ENCODE data around the gene IGSF1. TPM values are rescaled to one million over a fixed set of nuclear protein-coding genes. Genes with fewer than 3 reads are reported as not detected.

IGSF1 gene
- total RNA-seq, 1 experiment from 2014 or later, result 0.79 TPM

- TF ChIP-seq ZNF274 (IDR thresholded peaks at IDR 0.05; ENCODE audit: low read depth, low read length), result no peak
These were observed at the start of gene IGSF1 (continued) for GRCh38 chrX:131288738-131289511.

- RAD21 ChIA-PET (ENCODE audit: low non-redundant PET in 1 of 2, low total read pairs in 2 of 2, uncharacterized antibody in 2 of 2, unreplicated experiment in 2 of 2), result no interaction called here
- no peak overlapping the region for H3K4me2 ChIP-seq (ENCODE audit: low read length)
- no peaks in the 10 kb centered on the region for H3K27me3 ChIP-seq (ENCODE audit: insufficient read depth, low read length)
- H4K20me1 ChIP-seq (ENCODE audit: insufficient read depth), result no peaks in the 10 kb centered on the region
- no TSS peak for BruUV-seq (replicated peaks)
- H3K27ac ChIP-seq (ENCODE audit: low read depth, low read length), result no peak overlapping the region
- CTCF ChIA-PET, result no interaction called here
- DNase-seq (ENCODE audit: low read depth, low spot score), result no peak
- intact Hi-C loops (cut with micrococcal nuclease), result no loop called here
- no peak overlapping the region for H2AFZ ChIP-seq (ENCODE audit: low read depth, low read length, poor library complexity, severe bottlenecking)
- H3K4me1 ChIP-seq (ENCODE audit: control insufficient read depth in 1 of 2, insufficient read depth in 2 of 2, low read length in 2 of 2), result no peaks in the 10 kb centered on the region
- H3K9me3 ChIP-seq (ENCODE audit: control insufficient read depth in 1 of 2, insufficient read depth in 1 of 2, low read depth in 1 of 2, low read length in 2 of 2), result no peaks in the 10 kb centered on the region
- no peaks in the 10 kb centered on the region for H3K79me2 ChIP-seq (ENCODE audit: insufficient read depth, low read length)
- no peaks in the 10 kb centered on the region for H3K36me3 ChIP-seq (ENCODE audit: control insufficient read depth in 1 of 2, insufficient read depth in 2 of 2, low read length in 2 of 2)
- H3K9ac ChIP-seq (ENCODE audit: low read length), result no peak overlapping the region
- POLR2A ChIA-PET, result no interaction called here
- no peaks in the 10 kb centered on the region for H3K9me2 ChIP-seq (ENCODE audit: insufficient read depth)
- no peak for ATAC-seq
- no peak overlapping the region for H3K4me3 ChIP-seq (replicated peaks in 1 of 2; ENCODE audit: low read depth in 1 of 2, low read length in 2 of 2)
- no peak for TF ChIP-seq SIN3A (IDR thresholded peaks at IDR 0.05; ENCODE audit: low read depth)
- no peak for TF ChIP-seq CTCF (IDR thresholded peaks at IDR 0.05 in 2 of 3, conservative IDR thresholded peaks at IDR 0.05 in 1 of 3; ENCODE audit: borderline replicate concordance in 1 of 3, insufficient read depth in 1 of 3, low read depth in 2 of 3, low read length in 2 of 3)
- TF ChIP-seq CEBPB (IDR thresholded peaks at IDR 0.05; ENCODE audit: low read depth), result no peak
- no peak for TF ChIP-seq ZNF274 (IDR thresholded peaks at IDR 0.05; ENCODE audit: low read depth, low read length)
- TF ChIP-seq YY1 (IDR thresholded peaks at IDR 0.05; ENCODE audit: extremely low read depth, insufficient replicate concordance, low read depth, low read length), result no peak
- TF ChIP-seq REST (IDR thresholded peaks at IDR 0.05; ENCODE audit: low read depth), result no peak
- no peak for TF ChIP-seq ZFX (IDR thresholded peaks at IDR 0.05)
- no peak for TF ChIP-seq ZBTB33 (IDR thresholded peaks at IDR 0.05; ENCODE audit: extremely low read depth, insufficient replicate concordance, low read length)
- no peak for TF ChIP-seq EZH2 (IDR thresholded peaks at IDR 0.05)
- no peak for TF ChIP-seq SRF (IDR thresholded peaks at IDR 0.05; ENCODE audit: low read depth)
- no peak for TF ChIP-seq MAX (IDR thresholded peaks at IDR 0.05)
- TF ChIP-seq SP1 (IDR thresholded peaks at IDR 0.05; ENCODE audit: low read depth), result no peak
- TF ChIP-seq POLR2A (IDR thresholded peaks at IDR 0.05; ENCODE audit: borderline replicate concordance, extremely low read depth, insufficient read depth, insufficient read length), result no peak
- no peak for TF ChIP-seq ELF1 (IDR thresholded peaks at IDR 0.05; ENCODE audit: borderline replicate concordance, low read depth)
- TF ChIP-seq EGR1 (IDR thresholded peaks at IDR 0.05; ENCODE audit: low read depth), result no peak
- TF ChIP-seq EZH2phosphoT487 (IDR thresholded peaks at IDR 0.05; ENCODE audit: borderline replicate concordance), result no peak
- no peak for TF ChIP-seq POLR2AphosphoS5 (IDR thresholded peaks at IDR 0.05; ENCODE audit: low read depth, low read length)
- TF ChIP-seq JUND (IDR thresholded peaks at IDR 0.05), result no peak
- no peak for TF ChIP-seq RAD21 (IDR thresholded peaks at IDR 0.05; ENCODE audit: low read depth)
These were observed 43.2 kb upstream of the IGSF1 start for GRCh38 chrX:131332331-131332730.
